Panc1 (cell line): ENCODE data around the gene ORC5. TPM values are rescaled to one million over a fixed set of nuclear protein-coding genes. Genes with fewer than 3 reads are reported as not detected.

Experiments used
- ATAC-seq: fragments of 200-7000 bp; cut with Tn5 transposase; 2 replicates; pipeline ENCODE4 v1.9.1; 2020; ENCODE audit warnings: mild to moderate bottlenecking, moderate library complexity
- Bru-seq: library from RNA; stranded (reverse); fragments of 400-500 nt; gene quantifications from one replicate; lab custom pipeline; 2021; lab: Mats Ljungman, UMichigan
- BruChase-seq, 2 experiments: library from RNA; stranded (reverse); fragments of 400-500 nt; gene quantifications; one replicate each; lab custom pipeline; 2021; lab: Mats Ljungman, UMichigan
- BruUV-seq: library from RNA; stranded (reverse); fragments of 400-500 nt; replicated peaks from 2 replicates; lab custom pipeline; 2021; lab: Mats Ljungman, UMichigan
- CTCF ChIA-PET: fragments of 300-600 bp; sonication (Branson Sonifier 250); formaldehyde crosslinking; loops from one replicate; lab custom pipeline; 2022; ENCODE audit warnings: antibody characterized with exemption; lab: Charles Lee
- POLR2A ChIA-PET: fragments of 300-600 bp; sonication (Branson Sonifier 250); formaldehyde crosslinking; loops from one replicate; lab custom pipeline; 2022; ENCODE audit warnings: antibody characterized with exemption; lab: Charles Lee
- DNase-seq: peaks from one replicate; pipeline ENCODE4 v3.0.0-alpha.2; 2010; ENCODE audit warnings: low read depth, low spot score
- H3K27ac ChIP-seq: 2 replicates; pipeline ENCODE4 v1.5.1; 2011; ENCODE audit warnings: mild to moderate bottlenecking, low read length, inconsistent platforms
- H3K27me3 ChIP-seq: fragments of 200-500 bp; sonication (Bioruptor generic); 2 replicates; pipeline ENCODE4 v1.6.0; 2014; ENCODE audit warnings: low read length, inconsistent platforms; ENCODE audit not compliant: control insufficient read depth, insufficient read depth
- H3K36me3 ChIP-seq: fragments of 200-500 bp; sonication (Bioruptor generic); 2 replicates; pipeline ENCODE4 v1.5.1; 2014; ENCODE audit warnings: inconsistent platforms, mild to moderate bottlenecking, low read length, moderate library complexity; ENCODE audit not compliant: control insufficient read depth, insufficient read depth
- H3K4me1 ChIP-seq: 2 replicates; pipeline ENCODE4 v1.5.1; 2011; ENCODE audit warnings: inconsistent platforms, mild to moderate bottlenecking, low read length, moderate library complexity; ENCODE audit not compliant: control insufficient read depth, insufficient read depth
- H3K4me3 ChIP-seq, 2 experiments: 2 replicates each; pipeline ENCODE4 v1.5.1; 2011 to 2012; ENCODE audit warnings: low read depth in 2 of 2, low read length in 2 of 2, mild to moderate bottlenecking in 2 of 2, inconsistent platforms in 1 of 2, moderate library complexity in 1 of 2
- H3K9me3 ChIP-seq: fragments of 200-500 bp; sonication (Bioruptor generic); 2 replicates; pipeline ENCODE4 v1.5.1; 2014; ENCODE audit warnings: low read depth, mild to moderate bottlenecking, inconsistent platforms, low read length, moderate library complexity; ENCODE audit not compliant: control insufficient read depth, insufficient read depth
- POLR2AphosphoS5 ChIP-seq: IDR thresholded peaks from 2 replicates; pipeline ENCODE4 v1.6.1; 2012; ENCODE audit warnings: mild to moderate bottlenecking, low read depth, low read length, moderate library complexity
- SIN3A ChIP-seq: IDR thresholded peaks from 2 replicates; pipeline ENCODE4 v1.6.1; 2012; ENCODE audit warnings: low read depth, mild to moderate bottlenecking, low read length, moderate library complexity, borderline replicate concordance; ENCODE audit not compliant: insufficient read depth
- TCF7L2 ChIP-seq: IDR thresholded peaks from 2 replicates; pipeline ENCODE4 v1.6.1; 2011; ENCODE audit warnings: mild to moderate bottlenecking, low read depth, low read length, inconsistent platforms
- in situ Hi-C: cut with HindIII; loops from 2 replicates; pipeline ENCODE4 v1.10.0; 2016; ENCODE audit warnings: low sequenced_read_pairs, low pct_unique_long_range_greater_than_20kb
- intact Hi-C: fragments of 100-400 bp; cut with micrococcal nuclease; formaldehyde crosslinking; loops from one replicate; pipeline ENCODE4 v1.10.0; 2022; ENCODE audit not compliant: unreplicated experiment
- long read RNA-seq: library from polyadenylated mRNA; unstranded; transcript quantifications from one replicate; pipeline ENCODE4 v2.0.0, GENCODE V29; 2021; ENCODE audit not compliant: unreplicated experiment
- polyA plus RNA-seq: library from polyadenylated mRNA; unstranded; fragments of >200 nt; gene quantifications from one replicate; pipeline ENCODE4 v1.2.1, GENCODE V29; 2012; ENCODE audit warnings: missing spikeins; ENCODE audit not compliant: insufficient read length
- total RNA-seq: library from RNA; stranded (reverse); gene quantifications from one replicate; pipeline ENCODE4 v1.2.1, GENCODE V29; 2021; ENCODE audit not compliant: unreplicated experiment
- TF ChIP-seq, protein P1 (sequence below): fragments of 450-650 bp; IDR thresholded peaks from 2 replicates; pipeline ENCODE4 v1.5.1; 2017; ENCODE audit warnings: mild to moderate bottlenecking
- TF ChIP-seq, protein P2 (sequence below), 2 experiments: IDR thresholded peaks; 2 replicates each; pipeline ENCODE4 v1.6.1; 2011 to 2012; ENCODE audit warnings: low read depth in 2 of 2, control low read depth in 1 of 2, low read length in 1 of 2, mild to moderate bottlenecking in 1 of 2, moderate library complexity in 1 of 2; ENCODE audit not compliant: insufficient read depth in 1 of 2

The ORC5 gene
- total RNA-seq (24.6 TPM), Bru-seq, nascent RNA (percentile 80 among the genes with signal in this experiment), BruChase-seq, experiment 1, labeled RNA remaining after a 2-hour chase (percentile 67 among the genes with signal in this experiment), BruChase-seq, experiment 2, labeled RNA remaining after a 6-hour chase (percentile 61 among the genes with signal in this experiment)
- 15.0 TPM for polyA plus RNA-seq
- long read RNA-seq, transcript ORC5-201 (14 exons, 1,958 nt), result major isoform, 34 of 54 reads
- long read RNA-seq, partial matches to known transcripts, result 1 of 54 reads
- long read RNA-seq, other reads (novel, unspliced or antisense), result 12 of 54 reads

DNA sequence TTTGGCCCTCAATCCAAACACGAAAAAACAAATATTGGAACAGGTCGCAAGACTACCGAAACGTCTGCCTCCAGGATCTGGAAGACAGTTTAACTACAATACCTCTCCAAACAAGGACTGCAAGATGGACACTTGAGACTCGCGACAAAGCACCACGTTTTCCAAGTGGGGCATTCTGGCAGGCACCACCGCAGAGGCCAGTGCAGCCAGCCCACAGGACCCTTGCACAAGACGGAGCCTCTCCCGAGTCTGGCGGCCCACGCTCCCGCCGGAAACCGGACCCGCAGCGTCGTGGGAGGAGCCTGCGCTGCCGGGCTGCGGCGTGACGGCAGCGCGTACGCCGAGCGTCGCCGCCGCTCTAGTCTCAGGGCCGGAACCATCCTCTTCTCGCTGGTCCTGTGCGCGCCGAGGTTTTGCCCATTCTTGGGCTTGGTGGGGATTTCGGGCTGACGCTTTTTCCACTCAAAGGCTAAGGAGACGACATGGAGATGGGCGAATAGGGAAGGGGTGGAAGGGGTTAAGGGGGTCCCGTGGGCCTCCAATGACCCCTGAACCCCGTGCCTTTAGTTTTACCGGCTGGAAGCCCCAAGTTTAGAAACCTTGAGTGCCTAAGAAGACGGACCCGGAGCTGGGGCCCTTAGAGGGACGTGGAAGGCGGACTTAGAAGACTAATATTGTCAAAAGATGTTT lies at the start of gene ORC5:
TSS of gene ORC5 (minus strand) at position 283 of the 690 bp plus-strand sequence. CDS start at position 174, 109 bp downstream.
- peak within 1 kb of the TSS; percentile 68 to 90 for H3K4me3 ChIP-seq
- DNase-seq (peak; percentile 38), ATAC-seq (peak; percentile 100)
- H3K4me1 ChIP-seq, result peaks cover 11% of the 10 kb centered on the region
- H3K36me3 ChIP-seq, result peaks cover 9% of the 10 kb centered on the region
- TF ChIP-seq POLR2AphosphoS5 (peak; percentile 96), TCF7L2 (no peak), SIN3A (peak; percentile 84)
- TF ChIP-seq, protein P1, sequence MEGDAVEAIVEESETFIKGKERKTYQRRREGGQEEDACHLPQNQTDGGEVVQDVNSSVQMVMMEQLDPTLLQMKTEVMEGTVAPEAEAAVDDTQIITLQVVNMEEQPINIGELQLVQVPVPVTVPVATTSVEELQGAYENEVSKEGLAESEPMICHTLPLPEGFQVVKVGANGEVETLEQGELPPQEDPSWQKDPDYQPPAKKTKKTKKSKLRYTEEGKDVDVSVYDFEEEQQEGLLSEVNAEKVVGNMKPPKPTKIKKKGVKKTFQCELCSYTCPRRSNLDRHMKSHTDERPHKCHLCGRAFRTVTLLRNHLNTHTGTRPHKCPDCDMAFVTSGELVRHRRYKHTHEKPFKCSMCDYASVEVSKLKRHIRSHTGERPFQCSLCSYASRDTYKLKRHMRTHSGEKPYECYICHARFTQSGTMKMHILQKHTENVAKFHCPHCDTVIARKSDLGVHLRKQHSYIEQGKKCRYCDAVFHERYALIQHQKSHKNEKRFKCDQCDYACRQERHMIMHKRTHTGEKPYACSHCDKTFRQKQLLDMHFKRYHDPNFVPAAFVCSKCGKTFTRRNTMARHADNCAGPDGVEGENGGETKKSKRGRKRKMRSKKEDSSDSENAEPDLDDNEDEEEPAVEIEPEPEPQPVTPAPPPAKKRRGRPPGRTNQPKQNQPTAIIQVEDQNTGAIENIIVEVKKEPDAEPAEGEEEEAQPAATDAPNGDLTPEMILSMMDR, result no peak
- CTCF ChIA-PET, result no interaction called here
- POLR2A ChIA-PET, result interaction anchor here (0.6 kb wide), 1 partner anchor 730 kb away, joined by 4 read pairs; no protein-coding TSS in a partner anchor
- intact Hi-C loops (no loop called here), in situ Hi-C loops (no loop called here)
- H3K27me3 ChIP-seq, result no peaks in the 10 kb centered on the region
- peak within 1 kb of the TSS; percentile 96 for H3K27ac ChIP-seq
- BruUV-seq, result no TSS peak
- no peaks in the 10 kb centered on the region for H3K9me3 ChIP-seq

DNA sequence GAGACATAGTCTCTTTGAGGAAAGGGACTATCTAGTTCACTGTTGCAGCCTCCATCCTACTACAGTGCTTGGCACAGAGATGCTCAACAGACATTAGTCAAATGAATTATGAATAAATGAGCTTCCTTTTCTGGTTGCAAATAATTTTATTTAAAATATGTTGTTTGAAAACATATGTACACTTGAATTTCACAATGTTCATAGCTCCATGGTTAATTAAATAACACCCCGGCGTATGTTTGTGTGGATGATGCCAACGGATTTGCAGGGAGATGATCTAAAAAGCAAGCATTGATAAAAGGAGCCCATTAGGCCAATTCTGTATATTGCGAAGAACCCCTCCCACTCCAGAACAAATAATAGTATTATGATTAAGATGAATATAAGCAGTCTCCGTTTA lies 47.8 kb upstream of the ORC5 start:
- no peaks in the 10 kb centered on the region for H3K4me1 ChIP-seq
- no peak for TF ChIP-seq POLR2AphosphoS5
- no peak for TF ChIP-seq TCF7L2
- TF ChIP-seq, protein P1, result no peak
- no peak for TF ChIP-seq SIN3A
- TF ChIP-seq, protein P2, sequence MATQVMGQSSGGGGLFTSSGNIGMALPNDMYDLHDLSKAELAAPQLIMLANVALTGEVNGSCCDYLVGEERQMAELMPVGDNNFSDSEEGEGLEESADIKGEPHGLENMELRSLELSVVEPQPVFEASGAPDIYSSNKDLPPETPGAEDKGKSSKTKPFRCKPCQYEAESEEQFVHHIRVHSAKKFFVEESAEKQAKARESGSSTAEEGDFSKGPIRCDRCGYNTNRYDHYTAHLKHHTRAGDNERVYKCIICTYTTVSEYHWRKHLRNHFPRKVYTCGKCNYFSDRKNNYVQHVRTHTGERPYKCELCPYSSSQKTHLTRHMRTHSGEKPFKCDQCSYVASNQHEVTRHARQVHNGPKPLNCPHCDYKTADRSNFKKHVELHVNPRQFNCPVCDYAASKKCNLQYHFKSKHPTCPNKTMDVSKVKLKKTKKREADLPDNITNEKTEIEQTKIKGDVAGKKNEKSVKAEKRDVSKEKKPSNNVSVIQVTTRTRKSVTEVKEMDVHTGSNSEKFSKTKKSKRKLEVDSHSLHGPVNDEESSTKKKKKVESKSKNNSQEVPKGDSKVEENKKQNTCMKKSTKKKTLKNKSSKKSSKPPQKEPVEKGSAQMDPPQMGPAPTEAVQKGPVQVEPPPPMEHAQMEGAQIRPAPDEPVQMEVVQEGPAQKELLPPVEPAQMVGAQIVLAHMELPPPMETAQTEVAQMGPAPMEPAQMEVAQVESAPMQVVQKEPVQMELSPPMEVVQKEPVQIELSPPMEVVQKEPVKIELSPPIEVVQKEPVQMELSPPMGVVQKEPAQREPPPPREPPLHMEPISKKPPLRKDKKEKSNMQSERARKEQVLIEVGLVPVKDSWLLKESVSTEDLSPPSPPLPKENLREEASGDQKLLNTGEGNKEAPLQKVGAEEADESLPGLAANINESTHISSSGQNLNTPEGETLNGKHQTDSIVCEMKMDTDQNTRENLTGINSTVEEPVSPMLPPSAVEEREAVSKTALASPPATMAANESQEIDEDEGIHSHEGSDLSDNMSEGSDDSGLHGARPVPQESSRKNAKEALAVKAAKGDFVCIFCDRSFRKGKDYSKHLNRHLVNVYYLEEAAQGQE (IDR thresholded peaks at IDR 0.05; ENCODE audit: insufficient read depth in 1 of 2, low read depth in 2 of 2, low read length in 1 of 2), result no peak
- H3K27me3 ChIP-seq, result peaks cover 8% of the 10 kb centered on the region; the same call in 1 of the 2 replicates
- ChIA-PET POLR2A (no interaction called here), CTCF (no interaction called here)
- BruUV-seq, result no TSS peak
- in situ Hi-C loops, result no loop called here
- no peak overlapping the region for H3K4me3 ChIP-seq
- DNase-seq (no peak), ATAC-seq (no peak)
- intact Hi-C loops, result no loop called here
- no peaks in the 10 kb centered on the region for H3K9me3 ChIP-seq
- H3K36me3 ChIP-seq, result no peaks in the 10 kb centered on the region
- H3K27ac ChIP-seq, result no peak overlapping the region
